ENCODE data around the gene LARP1. TPM values are rescaled to one million over a fixed set of nuclear protein-coding genes. Genes with fewer than 3 reads are reported as not detected.

The LARP1 gene
- total RNA-seq (2014; rRNA removed; shearing (Covaris generic)) = 84.0 and 89.2 TPM in 2 replicates

DNA sequence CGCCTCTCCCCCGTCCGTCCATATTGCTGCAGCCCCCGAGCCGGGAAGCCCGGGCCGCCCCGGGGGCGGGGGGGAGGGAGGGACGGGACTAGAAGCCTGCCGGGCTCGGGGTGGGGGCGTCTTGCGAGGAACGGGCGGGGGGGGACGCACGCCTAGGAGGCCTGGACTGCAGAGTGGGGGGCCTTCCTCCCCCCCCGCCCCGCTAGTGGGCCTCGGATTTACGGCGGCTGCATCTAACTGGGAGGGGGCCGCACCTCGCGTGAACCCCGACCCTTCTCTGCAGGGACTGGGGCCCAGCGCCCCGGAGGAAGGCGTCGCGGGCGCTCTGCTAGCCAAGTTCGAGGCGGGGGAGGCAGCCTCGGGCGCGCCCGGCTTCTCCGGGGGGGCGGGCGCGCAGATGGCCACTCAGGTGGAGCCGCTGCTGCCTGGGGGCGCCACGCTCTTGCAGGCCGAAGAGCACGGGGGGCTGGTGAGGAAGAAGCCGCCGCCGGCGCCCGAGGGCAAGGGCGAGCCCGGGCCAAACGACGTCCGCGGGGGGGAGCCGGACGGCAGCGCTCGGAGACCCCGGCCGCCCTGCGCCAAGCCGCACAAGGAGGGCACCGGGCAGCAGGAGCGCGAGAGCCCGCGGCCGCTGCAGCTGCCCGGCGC, at the start of gene LARP1:
LARP1 (plus strand) TSS at position 17 of the 648 bp plus-strand sequence; CDS start at position 398, 381 bp downstream.

GRCh38 chr5:154850255-154851062, 95.3 kb downstream of the LARP1 start, which contains the start of gene FAXDC2:
FAXDC2 (minus strand) TSS chr5:154850603; CDS start chr5:154838178, 12,425 bp downstream.

GRCh38 chr5:154858297-154858971, 103.3 kb downstream of the LARP1 start, which contains the start of gene CNOT8:
CNOT8 (plus strand) TSS chr5:154858627; CDS start chr5:154863279, 4,652 bp downstream.

Small RNA genes within 50 kb of the gene (small RNA-seq; reads per million reads assigned to genes)
- gene MIR378H (not detected), gene RF00019 (not detected)

Other genes with a start within 250 kb of the LARP1 start
- 4.5 and 5.0 TPM in 2 replicates for gene FAXDC2, start 95.2 kb downstream of the LARP1 start, total RNA-seq (2014; rRNA removed; shearing (Covaris generic))
- gene CNOT8, start 103.2 kb downstream of the LARP1 start, total RNA-seq (2014; rRNA removed; shearing (Covaris generic)) = 55.3 and 56.1 TPM in 2 replicates
- gene GEMIN5, start 182.8 kb downstream of the LARP1 start, total RNA-seq (2014; rRNA removed; shearing (Covaris generic)) = 19.3 and 20.5 TPM in 2 replicates
- 33.0 and 40.4 TPM in 2 replicates for gene MRPL22, start 185.7 kb downstream of the LARP1 start, total RNA-seq (2014; rRNA removed; shearing (Covaris generic))